B cell (primary cell): ENCODE results near the gene TRIOBP. TPM values are rescaled to one million over a fixed set of nuclear protein-coding genes. Genes with fewer than 3 reads are reported as not detected.

ENCODE experiments used
- ATAC-seq: fragments of 200-7000 bp; cut with Tn5 transposase; one replicate; pipeline ENCODE4 v1.10.0; 2021; ENCODE audit warnings: low read depth, mild to moderate bottlenecking, moderate number of reproducible peaks, moderate library complexity
- CTCF ChIA-PET: fragments of 350-600 bp; sonication (Branson Sonifier 250); formaldehyde crosslinking; loops from one replicate; lab custom pipeline; 2021; ENCODE audit warnings: antibody characterized with exemption, inconsistent platforms; lab: Charles Lee
- POLR2A ChIA-PET: fragments of 350-600 bp; sonication (Branson Sonifier 250); formaldehyde crosslinking; loops from one replicate; lab custom pipeline; 2021; ENCODE audit warnings: antibody characterized with exemption; lab: Charles Lee
- DNase-seq: peaks from one replicate; pipeline ENCODE4 v3.0.0; 2013
- H2AFZ ChIP-seq: 2 replicates; pipeline ENCODE4 v1.6.1; 2012; ENCODE audit warnings: mild to moderate bottlenecking, low read depth, low read length; ENCODE audit not compliant: insufficient read depth, poor library complexity, severe bottlenecking
- H3K27ac ChIP-seq, 2 donors: 1 replicate in 1 of 2; 2 replicates in 1 of 2; pipeline ENCODE4 v1.5.1; 2012 to 2013; ENCODE audit warnings: low read length in 2 of 2, mild to moderate bottlenecking in 2 of 2, moderate library complexity in 1 of 2
- H3K27me3 ChIP-seq, 4 experiments: fragments of 200-600 bp in 1 of 4; sonication (generic) in 1 of 4; replicated peaks in 1 of 4; 1 replicate in 2 of 4; 2 replicates in 2 of 4; pipeline versions ENCODE4 v1.6.1 to v1.7.0; 2013 to 2016; ENCODE audit warnings: low read length in 3 of 4, mild to moderate bottlenecking in 2 of 4, mixed read lengths in 1 of 4, moderate library complexity in 1 of 4; ENCODE audit not compliant: insufficient read depth in 4 of 4, control insufficient read depth in 3 of 4; ENCODE audit errors: control extremely low read depth in 1 of 4
- H3K36me3 ChIP-seq, 2 experiments: replicated peaks in 1 of 2; 1 replicate in 1 of 2; 2 replicates in 1 of 2; pipeline versions ENCODE4 v1.6.1 to v1.7.1; 2013; ENCODE audit warnings: low read length in 1 of 2; ENCODE audit not compliant: insufficient read depth in 2 of 2, control insufficient read depth in 1 of 2; ENCODE audit errors: control extremely low read depth in 1 of 2, extremely low read depth in 1 of 2
- H3K4me1 ChIP-seq, 2 donors: fragments of 200-600 bp in 1 of 2; sonication (generic) in 1 of 2; 1 replicate in 1 of 2; 2 replicates in 1 of 2; pipeline versions ENCODE4 v1.5.1 to v1.6.1; 2013 to 2017; ENCODE audit warnings: low read length in 2 of 2; ENCODE audit not compliant: control insufficient read depth in 2 of 2, insufficient read depth in 2 of 2
- H3K4me2 ChIP-seq: replicated peaks from 2 replicates; pipeline ENCODE3; 2012; ENCODE audit warnings: mild to moderate bottlenecking, low read depth, low read length; ENCODE audit not compliant: poor library complexity, severe bottlenecking
- H3K4me3 ChIP-seq, 5 experiments: fragments of 200-600 bp in 1 of 5; sonication (generic) in 1 of 5; 1 replicate in 3 of 5; 2 replicates in 2 of 5; pipeline versions ENCODE4 v1.5.1 to v1.7.0; 2011 to 2016; ENCODE audit warnings: low read length in 4 of 5, mild to moderate bottlenecking in 4 of 5, low read depth in 2 of 5, control low read depth in 1 of 5, moderate library complexity in 1 of 5; ENCODE audit not compliant: insufficient read depth in 1 of 5; ENCODE audit errors: control extremely low read depth in 1 of 5, extremely low read depth in 1 of 5
- H3K79me2 ChIP-seq: fragments of 200-600 bp; sonication (generic); one replicate; pipeline ENCODE4 v1.6.0; 2016; ENCODE audit warnings: low read length; ENCODE audit not compliant: control insufficient read depth, insufficient read depth
- H3K9ac ChIP-seq: fragments of 200-600 bp; sonication (generic); 2 replicates; pipeline ENCODE4 v1.6.1; 2017; ENCODE audit warnings: mild to moderate bottlenecking, low read length, moderate library complexity
- H3K9me3 ChIP-seq, 3 donors: one replicate each; pipeline versions ENCODE4 v1.6.1 to v1.7.1; 2013; ENCODE audit warnings: low read length in 2 of 3; ENCODE audit not compliant: control insufficient read depth in 2 of 3, insufficient read depth in 1 of 3; ENCODE audit errors: control extremely low read depth in 1 of 3
- H4K20me1 ChIP-seq: 2 replicates; pipeline ENCODE4 v1.6.0; 2012; ENCODE audit warnings: mild to moderate bottlenecking, low read length; ENCODE audit not compliant: insufficient read depth, control insufficient read depth, poor library complexity, severe bottlenecking
- H3K27ac Mint-ChIP-seq: one replicate; pipeline ENCODE4 v1.8.0; 2021; ENCODE audit warnings: mixed read lengths
- H3K27me3 Mint-ChIP-seq: one replicate; pipeline ENCODE4 v1.8.0; 2021; ENCODE audit warnings: mixed read lengths
- H3K4me1 Mint-ChIP-seq: one replicate; pipeline ENCODE4 v1.8.0; 2021; ENCODE audit warnings: mixed read lengths
- H3K4me3 Mint-ChIP-seq: one replicate; pipeline ENCODE4 v1.8.0; 2021; ENCODE audit warnings: mixed read lengths
- H3K9me3 Mint-ChIP-seq: one replicate; pipeline ENCODE4 v1.8.0; 2022; ENCODE audit warnings: mixed read lengths; ENCODE audit not compliant: insufficient read depth
- CTCF ChIP-seq: fragments of 200-600 bp; IDR thresholded peaks from one replicate; pipeline ENCODE4 v1.8.0; 2022; ENCODE audit warnings: antibody characterized with exemption, mild to moderate bottlenecking
- EZH2 ChIP-seq: IDR thresholded peaks from 2 replicates; pipeline ENCODE4 v1.6.1; 2012; ENCODE audit warnings: borderline replicate concordance, low read depth, mild to moderate bottlenecking, moderate library complexity, low read length; ENCODE audit not compliant: insufficient read depth, poor library complexity, severe bottlenecking
- WGBS: methylation state at CpG from one replicate; pipeline ENCODE4 v1.1.5; 2013; ENCODE audit warnings: missing lambda C conversion rate; ENCODE audit not compliant: insufficient coverage; 5-methylcytosine and 5-hydroxymethylcytosine counted together
- intact Hi-C: fragments of 100-400 bp; cut with micrococcal nuclease; formaldehyde crosslinking; loops from one replicate; pipeline ENCODE4 v1.10.0; 2022
- polyA plus RNA-seq: library from polyadenylated mRNA; depleted of rRNA; stranded (reverse); fragments of >200 nt; gene quantifications from 2 replicates; pipeline ENCODE4 v1.2.3, GENCODE V29; 2012
- total RNA-seq, 2 donors: library from RNA; stranded (reverse); fragments of 120-200 nt in 1 of 2; gene quantifications; 1 replicate in 1 of 2; 2 replicates in 1 of 2; pipeline versions ENCODE4 v1.2.3 to v1.2.4, GENCODE V29; 2013 to 2022

TRIOBP gene
- total and polyA plus RNA-seq, 2 donors (not counting 1 experiment from before 2014, with no cell fraction given), result 26.8 to 47.5 TPM

DNA sequence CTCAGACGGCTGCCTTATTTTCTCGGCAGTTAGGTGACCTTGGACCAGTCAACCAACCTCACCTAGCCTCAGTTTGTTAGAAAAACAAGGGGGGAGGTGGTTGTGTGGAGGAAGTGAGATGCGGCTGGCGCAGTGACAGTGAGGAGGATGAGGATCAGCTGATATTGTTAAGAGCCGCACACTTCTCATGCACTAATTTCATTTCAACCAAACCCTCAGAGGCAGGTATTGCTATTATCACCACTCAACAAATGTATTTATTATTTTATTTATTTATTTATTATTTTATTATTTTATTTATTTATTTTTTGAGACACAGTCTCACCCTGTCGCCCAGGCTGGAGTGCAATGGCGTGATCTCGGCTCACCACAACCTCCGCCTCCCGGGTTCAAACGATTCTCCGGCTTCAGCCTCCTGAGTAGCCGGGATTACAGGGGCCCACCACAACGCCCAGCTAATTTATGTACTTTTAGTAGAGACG lies 19.3 kb upstream of the TRIOBP start:
- DNase-seq (no peak), ATAC-seq (peak; percentile 19)
- intact Hi-C loops, result loop anchor here (1.0 to 2.0 kb wide), 7 partner anchors 9 to 167 kb away; partner anchors contain the start of genes ANKRD54, GGA1, NOL12 and PDXP
- TF ChIP-seq CTCF (no peak), EZH2 (no peak)
- Mint-ChIP-seq H3K4me1 (peaks cover 50% of the 10 kb centered on the region), H3K27me3 (no peaks in the 10 kb centered on the region), H3K4me3 (peak overlapping the region; percentile 96), H3K9me3 (no peaks in the 10 kb centered on the region), H3K27ac (peak overlapping the region; percentile 97)
- CTCF ChIA-PET, result interaction anchor here (1.2 to 23.0 kb wide), 5 partner anchors 9 to 71 kb away, joined by 5 to 501 read pairs (median 185); partner anchors contain the start of genes LGALS1, NOL12, PDXP and SH3BP1
- H3K9me3 ChIP-seq, result no peaks in the 10 kb centered on the region
- H3K79me2 ChIP-seq, result peaks cover 25% of the 10 kb centered on the region
- peak overlapping the region; percentile 87 for H3K9ac ChIP-seq
- peaks cover 28 to 57% of the 10 kb centered on the region in 2 donors for H3K4me1 ChIP-seq
- H2AFZ ChIP-seq, result peak overlapping the region; percentile 82
- H3K4me3 ChIP-seq, result peak overlapping the region; percentile 48 to 92 (median 76)
- H3K27ac ChIP-seq, result peak overlapping the region; percentile 98
- 73% methylated on average over 9 of the region's 15 CpGs for WGBS
- H3K27me3 ChIP-seq, result no peaks in the 10 kb centered on the region
- POLR2A ChIA-PET, result interaction anchor here (0.6 to 3.9 kb wide), 11 partner anchors 8 to 1147 kb away, joined by 3 to 44 read pairs (median 5); partner anchors contain the start of genes GGA1, NOL12 and PDXP
- H3K36me3 ChIP-seq, result no peaks in the 10 kb centered on the region
- peak overlapping the region; percentile 91 for H3K4me2 ChIP-seq
- H4K20me1 ChIP-seq, result no peaks in the 10 kb centered on the region

DNA sequence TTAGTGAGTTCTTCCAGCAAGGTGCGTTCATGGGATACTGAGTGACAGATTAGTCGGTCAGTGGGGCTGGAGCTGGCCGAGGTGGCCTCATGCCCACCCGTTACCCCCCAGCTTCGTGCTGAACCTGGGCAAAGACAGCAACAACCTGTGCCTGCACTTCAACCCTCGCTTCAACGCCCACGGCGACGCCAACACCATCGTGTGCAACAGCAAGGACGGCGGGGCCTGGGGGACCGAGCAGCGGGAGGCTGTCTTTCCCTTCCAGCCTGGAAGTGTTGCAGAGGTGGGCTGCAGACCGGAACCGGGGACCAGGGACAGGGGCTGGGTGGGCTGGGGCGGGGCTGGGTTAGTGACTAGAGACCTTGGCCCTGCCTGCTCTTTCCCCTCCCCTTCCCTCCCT lies 18.5 kb upstream of the TRIOBP start:
- ChIA-PET POLR2A (interaction anchor here (0.7 to 1.7 kb wide), 2 partner anchors 7 to 44 kb away, joined by 3 to 10 read pairs; partner anchors contain the start of gene NOL12), CTCF (interaction anchor here (0.7 to 23.0 kb wide), 5 partner anchors 13 to 178 kb away, joined by 3 to 501 read pairs (median 185); partner anchors contain the start of genes LGALS1, PDXP and SH3BP1)
- H3K9me3 ChIP-seq, result no peaks in the 10 kb centered on the region
- intact Hi-C loops, result no loop called here
- H3K9me3 Mint-ChIP-seq, result no peaks in the 10 kb centered on the region
- H3K4me1 Mint-ChIP-seq, result peaks cover 41% of the 10 kb centered on the region
- ATAC-seq, result no peak
- no peaks in the 10 kb centered on the region for H3K27me3 ChIP-seq
- no peak overlapping the region for H3K9ac ChIP-seq
- H3K4me3 ChIP-seq, result no peak overlapping the region
- H3K27ac Mint-ChIP-seq, result no peak overlapping the region
- H3K79me2 ChIP-seq, result peaks cover 25% of the 10 kb centered on the region
- H3K4me2 ChIP-seq, result peak overlapping the region; percentile 91
- no peaks in the 10 kb centered on the region for H4K20me1 ChIP-seq
- TF ChIP-seq CTCF, result no peak
- no peak for TF ChIP-seq EZH2
- 88% methylated on average over 13 of the region's 18 CpGs for WGBS
- no peaks in the 10 kb centered on the region for H3K27me3 Mint-ChIP-seq
- no peak overlapping the region for H3K4me3 Mint-ChIP-seq
- H3K27ac ChIP-seq, result peak overlapping the region in 1 of 2 donors; percentile 98
- no peaks in the 10 kb centered on the region for H3K36me3 ChIP-seq
- H2AFZ ChIP-seq, result no peak overlapping the region
- peaks cover 21 to 48% of the 10 kb centered on the region in 2 donors for H3K4me1 ChIP-seq
- no peak for DNase-seq
